Epithelial cell of esophagus (primary cell): ENCODE data around the gene UNC13C.

Experiments used
- DNase-seq: peaks from one replicate; pipeline ENCODE4 v3.0.0; 2010; ENCODE audit warnings: low read depth
- H3K4me3 ChIP-seq: 2 replicates; pipeline ENCODE4 v1.5.1; 2011; ENCODE audit warnings: mild to moderate bottlenecking, low read length, control low read depth
- TF ChIP-seq, protein P1 (sequence below): IDR thresholded peaks from 2 replicates; pipeline ENCODE4 v1.5.1; 2011; ENCODE audit warnings: low read depth, mild to moderate bottlenecking, low read length, control low read depth, inconsistent platforms; ENCODE audit not compliant: insufficient read depth; ENCODE audit errors: missing control alignments

Gene UNC13C

DNA sequence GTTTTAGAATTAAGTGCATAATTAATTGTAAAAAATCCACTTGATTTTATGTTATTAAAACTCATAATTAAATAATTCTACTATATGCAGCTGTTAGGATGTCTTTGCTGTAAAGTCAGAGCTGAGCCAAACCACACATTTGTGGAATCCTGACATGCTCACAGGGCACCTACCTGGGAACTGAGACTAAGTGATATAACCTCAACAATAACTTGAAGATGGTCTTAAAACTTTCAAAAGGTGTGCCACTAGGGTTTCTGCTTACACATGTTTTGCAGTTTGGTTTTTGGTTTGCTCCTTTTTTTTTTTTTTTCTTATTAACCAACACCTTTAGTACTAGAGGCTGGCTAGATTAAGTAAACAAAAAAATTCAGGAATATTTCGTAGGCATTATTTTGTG is 549.8 kb downstream of the UNC13C start:
- H3K4me3 ChIP-seq, result no peak overlapping the region
- TF ChIP-seq, protein P1, sequence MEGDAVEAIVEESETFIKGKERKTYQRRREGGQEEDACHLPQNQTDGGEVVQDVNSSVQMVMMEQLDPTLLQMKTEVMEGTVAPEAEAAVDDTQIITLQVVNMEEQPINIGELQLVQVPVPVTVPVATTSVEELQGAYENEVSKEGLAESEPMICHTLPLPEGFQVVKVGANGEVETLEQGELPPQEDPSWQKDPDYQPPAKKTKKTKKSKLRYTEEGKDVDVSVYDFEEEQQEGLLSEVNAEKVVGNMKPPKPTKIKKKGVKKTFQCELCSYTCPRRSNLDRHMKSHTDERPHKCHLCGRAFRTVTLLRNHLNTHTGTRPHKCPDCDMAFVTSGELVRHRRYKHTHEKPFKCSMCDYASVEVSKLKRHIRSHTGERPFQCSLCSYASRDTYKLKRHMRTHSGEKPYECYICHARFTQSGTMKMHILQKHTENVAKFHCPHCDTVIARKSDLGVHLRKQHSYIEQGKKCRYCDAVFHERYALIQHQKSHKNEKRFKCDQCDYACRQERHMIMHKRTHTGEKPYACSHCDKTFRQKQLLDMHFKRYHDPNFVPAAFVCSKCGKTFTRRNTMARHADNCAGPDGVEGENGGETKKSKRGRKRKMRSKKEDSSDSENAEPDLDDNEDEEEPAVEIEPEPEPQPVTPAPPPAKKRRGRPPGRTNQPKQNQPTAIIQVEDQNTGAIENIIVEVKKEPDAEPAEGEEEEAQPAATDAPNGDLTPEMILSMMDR, result no peak
- DNase-seq, result no peak

DNA sequence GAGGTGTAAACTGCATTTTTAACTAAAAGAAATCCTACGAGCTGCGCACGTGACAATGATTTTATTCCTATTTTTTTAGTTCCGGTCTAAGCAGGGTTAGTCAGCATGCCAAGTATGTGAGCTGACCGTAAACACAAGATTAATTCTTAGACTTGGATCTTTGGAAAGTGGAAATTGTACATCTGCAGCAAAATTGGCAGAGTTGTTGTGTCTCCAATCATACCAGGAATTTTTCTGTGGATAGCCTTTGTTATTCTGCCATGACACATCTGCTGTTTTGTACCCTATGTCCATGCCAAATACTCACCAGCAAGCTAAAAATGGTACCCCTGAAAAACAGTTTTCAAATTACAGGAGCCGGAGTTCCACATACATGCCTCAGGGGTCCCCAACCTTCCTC is 562.5 kb downstream of the UNC13C start:
- no peak for DNase-seq
- TF ChIP-seq, protein P1, result no peak
- no peak overlapping the region for H3K4me3 ChIP-seq

DNA sequence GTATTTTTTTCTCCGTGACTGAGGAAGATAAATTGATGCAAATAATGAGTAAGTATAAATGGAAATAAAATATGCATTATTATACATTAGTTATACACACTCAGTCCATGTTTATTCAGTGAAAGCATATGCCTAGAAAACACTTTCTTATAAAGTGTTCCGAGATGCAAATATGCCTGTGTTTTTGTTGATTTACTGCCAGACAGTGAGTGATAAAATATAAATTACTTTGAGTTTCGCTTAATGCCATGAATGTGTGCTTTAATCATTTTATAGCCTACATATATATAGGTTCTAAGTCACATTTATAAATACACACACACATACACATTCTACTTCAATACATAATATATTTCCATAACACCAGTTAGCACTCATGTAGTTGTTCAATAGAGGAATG is 569.2 kb downstream of the UNC13C start:
- TF ChIP-seq, protein P1, result no peak
- no peak for DNase-seq
- no peak overlapping the region for H3K4me3 ChIP-seq

DNA sequence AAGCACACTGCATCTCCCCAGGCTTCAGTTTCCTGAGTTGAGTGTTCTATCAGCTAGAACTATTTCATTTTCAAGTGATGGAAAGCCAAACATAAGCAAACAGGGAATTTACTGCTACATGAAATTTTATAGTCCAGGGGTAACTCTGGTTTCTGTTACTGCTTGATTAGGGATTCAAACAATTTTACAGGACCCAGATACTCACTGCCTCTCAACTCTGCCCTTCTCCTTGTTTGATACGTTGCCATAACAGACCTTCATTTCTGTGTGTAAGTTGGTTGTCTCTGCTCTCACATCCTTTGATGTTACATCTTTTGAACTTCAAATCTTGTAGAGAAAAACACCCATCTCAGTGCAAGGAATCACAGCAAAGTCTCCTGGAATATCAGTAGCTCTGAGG is 572.7 kb downstream of the UNC13C start:
- TF ChIP-seq, protein P1, result no peak

DNA sequence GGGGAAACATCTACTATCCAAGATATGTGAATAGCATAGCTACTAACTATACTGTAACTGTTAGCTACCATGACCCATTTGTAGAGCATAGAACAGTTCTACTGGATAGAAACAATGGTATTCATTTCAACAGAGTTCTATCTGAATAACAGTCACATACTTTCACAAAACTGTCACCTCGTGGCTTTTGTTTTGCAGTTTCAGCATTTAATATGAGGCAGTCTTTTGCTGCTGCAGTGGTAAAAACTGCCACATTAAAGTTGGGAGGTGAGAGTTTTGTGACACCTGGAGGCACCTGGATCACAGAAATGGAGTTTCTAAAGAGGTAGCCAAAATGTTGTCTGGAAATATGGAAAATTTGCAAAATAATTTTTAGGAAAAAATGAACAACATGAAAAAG is 578.0 kb downstream of the UNC13C start:
- TF ChIP-seq, protein P1, result no peak
- no peak for DNase-seq
- no peak overlapping the region for H3K4me3 ChIP-seq

More for the DNA sequence above, 572.7 kb downstream of the UNC13C start:
- DNase-seq, result no peak
- H3K4me3 ChIP-seq, result no peak overlapping the region

DNA sequence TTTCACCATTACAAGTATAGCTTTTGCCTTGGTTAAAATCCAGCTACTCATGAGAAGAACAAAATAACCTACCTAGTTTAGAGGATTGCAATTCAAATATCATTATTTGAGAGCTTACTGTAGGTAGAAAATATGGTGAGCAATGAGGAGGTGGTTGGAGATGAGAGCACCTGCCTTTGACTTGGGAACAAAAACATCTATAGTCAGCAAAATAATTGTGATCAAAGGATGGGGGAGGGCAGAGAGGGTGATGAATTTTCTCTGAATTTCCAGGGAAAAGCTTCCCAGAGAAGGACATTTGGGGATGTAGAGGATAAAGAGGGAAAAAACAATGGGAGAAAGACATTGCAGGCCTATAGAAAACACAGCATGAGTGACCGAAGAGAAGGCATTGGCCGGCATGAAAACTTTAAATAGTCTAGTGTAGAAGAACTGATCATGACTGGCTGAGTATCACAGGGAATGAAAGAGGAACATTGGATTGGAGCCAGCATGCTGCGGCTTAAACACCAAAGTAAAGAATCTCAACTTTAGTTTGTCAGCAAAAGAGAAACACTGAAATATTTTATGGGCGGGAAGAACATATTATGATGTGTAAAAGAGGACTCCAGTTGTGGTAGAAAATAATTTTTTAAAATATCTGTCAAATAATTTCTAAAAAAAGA is 581.3 kb downstream of the UNC13C start:
- TF ChIP-seq, protein P1, result no peak
- H3K4me3 ChIP-seq, result no peak overlapping the region
- DNase-seq, result no peak

DNA sequence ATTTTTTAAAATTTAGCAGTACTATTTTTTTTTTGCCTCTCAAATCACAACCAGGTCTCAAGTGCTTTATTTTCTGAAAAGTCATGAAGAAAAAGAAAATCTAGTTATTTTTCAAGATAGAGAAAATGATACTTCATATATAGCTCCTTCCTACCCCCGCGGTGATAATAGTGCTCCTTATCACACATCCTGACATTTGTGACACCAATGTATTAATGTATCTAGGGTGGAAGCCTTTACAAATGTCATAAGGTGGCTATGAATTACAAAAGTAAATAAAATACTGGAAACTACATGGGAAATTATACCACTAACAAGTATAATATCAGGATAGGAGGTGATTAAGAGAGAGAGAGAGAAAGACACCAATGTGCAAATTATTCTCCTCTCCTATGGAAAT is 582.2 kb downstream of the UNC13C start:
- no peak overlapping the region for H3K4me3 ChIP-seq
- TF ChIP-seq, protein P1, result no peak
- no peak for DNase-seq
